NCI-H1694 treated with DMSO at 0.1 percent for 48 hours (cell line): ENCODE measurements around the gene TAPT1.

Experiments used
- DNase-seq: peaks from one replicate; lab custom pipeline; 2025; lab: John Stamatoyannopoulos, UW

The TAPT1 gene

GRCh38 chr4:16245241-16245640 lies 19.0 kb upstream of the TAPT1 start:
- DNase-seq = no peak

DNA sequence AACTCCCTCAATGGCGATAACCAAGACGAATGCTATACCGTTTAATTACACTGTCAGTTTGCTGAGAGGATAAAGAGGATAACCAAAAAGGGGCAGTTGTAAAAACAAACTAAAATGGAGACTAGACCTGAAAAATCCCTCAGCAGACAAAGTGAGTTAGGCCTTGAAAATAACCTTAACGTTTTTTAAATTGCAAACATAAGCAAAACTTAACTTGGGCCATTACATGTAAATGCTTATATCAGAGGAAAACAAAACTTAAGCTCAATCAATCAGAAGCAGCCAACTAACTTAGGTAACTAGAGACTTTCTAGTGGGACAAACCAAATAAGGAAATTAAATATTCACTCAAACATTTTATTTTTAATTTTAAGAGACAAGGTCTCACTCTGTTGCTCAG lies 17.0 kb upstream of the TAPT1 start:
- no peak for DNase-seq

DNA sequence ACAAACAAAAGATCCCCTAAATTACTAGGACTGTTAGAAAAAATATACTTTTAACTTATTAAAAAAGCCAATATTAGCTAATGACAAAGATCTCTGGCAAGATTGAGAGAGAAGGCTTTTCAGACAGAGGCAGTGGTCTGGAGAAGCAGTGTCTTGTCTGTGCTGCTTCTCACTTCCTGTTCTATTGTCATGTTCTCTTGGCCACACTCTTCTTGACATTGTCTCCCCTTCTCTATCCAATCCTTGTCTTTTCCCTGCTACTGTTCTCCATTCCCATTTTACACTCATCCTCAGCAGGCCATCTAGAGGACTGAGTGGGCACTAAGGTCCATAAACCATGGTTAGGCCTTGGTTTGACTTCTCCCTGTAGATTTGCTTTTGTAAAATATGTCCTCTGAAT lies 14.0 kb upstream of the TAPT1 start:
- DNase-seq = no peak

DNA sequence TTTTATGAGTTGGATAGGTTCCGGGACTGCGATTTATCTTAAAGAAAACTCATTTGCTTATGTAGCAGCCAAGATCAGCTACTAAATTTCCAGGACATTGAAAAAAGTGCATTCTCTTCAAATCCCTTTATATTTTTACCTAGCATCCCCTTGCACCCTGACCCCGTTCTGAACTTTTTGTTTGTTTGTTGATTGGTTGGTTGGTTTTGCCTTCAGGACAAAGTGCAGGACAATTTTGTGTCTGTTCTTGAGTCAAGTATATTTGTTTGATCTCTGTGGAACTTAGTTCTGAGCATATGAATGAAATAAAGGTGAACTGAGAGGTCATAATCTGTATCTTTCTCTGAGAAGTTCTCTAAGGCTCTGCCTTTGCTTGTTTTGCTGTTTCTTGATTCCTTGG lies 12.8 kb upstream of the TAPT1 start:
- no peak for DNase-seq

- DNase-seq = no peak
Observed at GRCh38 chr4:16238327-16238726, 12.1 kb upstream of the TAPT1 start.

DNA sequence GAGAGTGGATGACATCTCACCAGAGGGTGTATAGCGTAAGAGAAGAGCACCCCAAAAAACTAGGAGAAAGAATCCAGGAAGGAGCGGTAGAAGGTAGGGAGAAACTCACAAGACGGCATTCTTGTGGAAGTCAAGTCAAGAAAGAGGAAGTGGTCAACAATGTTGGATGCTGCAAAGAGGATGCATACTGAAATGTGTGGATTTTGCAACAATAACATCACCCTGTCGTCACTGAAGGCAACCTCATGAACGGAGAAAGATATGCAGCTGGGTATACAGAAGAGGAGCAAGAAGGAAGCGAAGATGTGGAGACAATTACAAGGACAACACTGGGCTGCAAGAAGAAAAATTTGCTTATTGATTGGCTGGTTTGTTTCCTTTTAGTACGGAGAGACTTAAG lies 11.4 kb upstream of the TAPT1 start:
- no peak for DNase-seq

- DNase-seq = no peak
Observed at GRCh38 chr4:16236402-16237023, 10.2 kb upstream of the TAPT1 start.

- DNase-seq = no peak
Observed at GRCh38 chr4:16235209-16235608, 8.9 kb upstream of the TAPT1 start.

DNA sequence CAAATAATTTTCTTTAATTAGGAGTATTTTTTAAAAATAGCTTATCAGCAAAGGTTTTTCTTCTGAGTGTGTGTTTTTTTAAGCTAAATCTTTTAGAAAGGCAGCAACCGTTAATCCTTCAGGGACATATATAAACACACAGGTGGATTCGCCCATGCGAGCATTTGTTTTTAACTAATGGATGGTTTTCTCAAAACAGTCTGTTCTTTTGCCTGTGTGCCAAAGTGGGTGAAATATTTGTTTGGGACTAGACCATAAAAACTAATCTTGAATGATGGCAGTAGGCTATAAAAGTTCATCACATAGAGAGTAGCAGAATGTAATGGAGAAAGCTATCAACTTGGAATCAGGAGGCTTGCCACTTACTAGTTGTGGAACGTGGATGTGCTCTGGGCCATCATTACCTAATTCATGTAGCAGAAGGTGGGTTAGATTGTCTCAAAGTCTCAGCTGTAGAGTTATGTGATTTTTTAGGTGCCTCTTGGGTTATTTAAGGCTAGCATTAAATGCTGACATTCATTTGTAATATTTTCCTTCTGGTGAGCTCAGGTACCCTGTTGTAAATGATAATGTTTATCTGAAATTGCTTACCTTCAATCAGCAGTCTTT lies 7.4 kb upstream of the TAPT1 start:
- no peak for DNase-seq

- no peak for DNase-seq
Observed at GRCh38 chr4:16231570-16232245, 5.4 kb upstream of the TAPT1 start.

DNA sequence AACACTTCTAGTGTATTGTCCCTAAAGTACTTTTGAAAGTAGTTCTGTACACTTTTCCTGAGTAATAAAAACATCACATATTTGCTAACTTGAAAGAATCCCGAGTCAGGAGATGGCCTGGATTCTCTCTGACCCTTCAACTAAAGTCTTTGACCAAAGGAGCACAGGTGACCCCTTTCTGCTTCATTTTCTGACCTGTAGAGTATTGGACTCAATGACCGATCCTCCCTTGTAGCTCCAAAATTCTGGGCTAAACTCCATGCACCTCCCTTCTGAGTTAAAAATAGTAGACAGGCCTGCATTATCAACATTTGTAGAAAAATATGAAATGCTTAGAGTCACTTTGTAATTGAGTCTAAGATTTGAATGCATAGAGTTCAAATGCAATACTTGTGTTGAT lies 4.0 kb upstream of the TAPT1 start:
- no peak for DNase-seq

DNA sequence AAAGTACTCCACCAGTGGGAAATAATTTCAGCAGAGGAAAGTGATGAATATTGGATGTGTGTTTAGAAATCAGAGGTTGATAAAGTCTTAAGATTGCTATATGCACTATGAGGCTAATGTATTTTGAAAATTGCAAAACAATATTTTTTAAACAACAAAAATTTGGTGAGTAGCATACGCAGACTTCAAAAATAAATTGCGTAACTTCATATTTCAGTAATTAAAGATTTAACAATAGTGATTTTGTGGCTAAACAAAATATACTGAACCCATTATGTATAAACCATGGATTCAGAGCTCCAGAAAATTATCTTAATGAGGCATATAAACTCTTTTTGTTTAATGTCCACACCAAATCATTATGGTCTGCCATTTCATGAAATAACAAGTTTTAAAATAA lies 3.3 kb upstream of the TAPT1 start:
- DNase-seq = no peak

DNA sequence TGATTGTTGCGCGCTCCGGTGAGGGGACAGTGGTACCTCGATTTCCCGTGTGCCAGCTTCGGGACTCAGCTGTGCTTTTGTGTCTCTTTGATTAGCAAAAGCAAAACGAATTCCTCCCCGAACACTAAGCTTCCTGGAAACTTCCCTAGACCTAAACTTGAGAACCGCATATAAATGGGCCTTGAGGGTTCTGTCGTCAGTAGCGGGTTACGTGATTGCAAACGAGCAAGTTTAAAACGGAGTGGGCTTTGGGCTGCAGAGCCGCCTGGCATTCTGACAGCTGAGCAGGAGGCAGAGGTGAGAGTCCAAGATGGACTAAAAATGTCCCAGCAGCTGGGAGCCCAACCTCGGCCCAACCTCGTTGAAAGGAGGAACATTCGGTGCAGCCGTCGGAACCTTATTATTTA lies 1.2 kb upstream of the TAPT1 start:
- no peak for DNase-seq

GRCh38 chr4:16226816-16227461 lies 668 bp upstream of the TAPT1 start:
- no peak for DNase-seq

GRCh38 chr4:16225167-16225862 lies 956 bp downstream of the TAPT1 start:
- no peak for DNase-seq

DNA sequence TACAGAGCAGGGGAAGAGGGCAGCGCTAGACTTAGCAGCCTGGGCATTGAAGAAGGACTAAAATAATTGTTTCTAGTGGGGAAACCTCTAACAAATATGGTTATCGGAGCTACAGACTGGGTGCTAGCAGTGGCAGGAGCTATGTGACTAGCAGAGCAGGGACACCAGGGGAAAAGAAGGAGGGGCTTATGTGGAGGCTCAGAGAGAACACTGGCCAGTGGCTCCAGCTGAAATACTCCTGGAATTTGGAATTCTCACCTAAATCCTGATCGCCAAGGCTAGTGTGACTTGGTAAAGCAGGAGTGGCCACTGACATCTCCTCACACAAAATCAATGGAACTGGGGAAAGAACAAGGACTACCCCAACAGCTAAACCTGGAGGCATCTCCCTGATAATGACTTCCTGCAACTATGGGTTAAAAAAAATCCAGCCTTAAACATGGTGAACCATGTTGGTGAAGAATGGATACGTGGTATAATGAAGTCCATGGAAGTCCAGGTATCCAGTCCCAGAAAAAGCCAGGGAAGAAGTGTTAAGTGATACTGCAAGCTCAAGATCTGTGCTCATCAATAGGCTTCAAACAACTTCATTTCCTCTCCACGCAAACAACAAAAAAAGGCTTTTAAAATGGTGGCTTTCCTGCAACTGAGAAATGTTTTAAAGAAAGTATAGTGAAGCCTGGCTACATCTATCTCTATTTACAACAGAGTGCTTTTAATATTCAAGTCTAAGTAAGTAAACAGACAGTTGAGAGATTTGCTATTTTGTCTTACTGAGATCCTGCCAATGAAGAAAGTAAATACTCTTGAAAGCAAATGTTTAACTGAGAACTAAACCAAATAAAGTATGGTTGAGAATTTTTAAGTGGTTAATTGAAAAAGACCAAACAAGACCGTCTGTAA lies 1.8 kb downstream of the TAPT1 start:
- DNase-seq = no peak

DNA sequence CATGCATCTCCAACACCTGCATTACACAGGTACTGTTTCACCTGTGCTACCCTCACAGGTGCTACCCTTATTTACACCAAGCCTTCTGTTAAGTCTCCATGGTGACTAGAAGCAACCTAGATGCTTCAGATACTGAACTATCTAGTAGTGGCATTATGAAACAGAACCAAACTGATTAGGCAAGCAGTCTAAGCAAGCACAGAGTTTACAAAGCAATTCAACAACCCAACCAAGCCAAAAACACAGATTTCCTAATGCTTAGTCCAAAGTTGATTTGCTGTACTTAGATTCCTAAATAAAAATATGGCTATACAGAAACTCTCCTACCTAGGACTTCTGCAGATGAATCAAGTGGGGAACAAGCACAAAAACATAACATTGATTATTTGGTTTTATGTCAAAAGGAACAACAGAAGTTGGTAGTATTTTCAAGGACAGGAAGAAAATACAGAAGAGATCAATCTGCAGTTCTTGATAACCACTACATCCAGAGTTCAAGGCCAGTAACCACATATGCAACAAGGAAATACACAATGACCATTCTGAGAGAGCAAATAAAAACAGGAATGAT lies 3.2 kb downstream of the TAPT1 start:
- DNase-seq = no peak

DNA sequence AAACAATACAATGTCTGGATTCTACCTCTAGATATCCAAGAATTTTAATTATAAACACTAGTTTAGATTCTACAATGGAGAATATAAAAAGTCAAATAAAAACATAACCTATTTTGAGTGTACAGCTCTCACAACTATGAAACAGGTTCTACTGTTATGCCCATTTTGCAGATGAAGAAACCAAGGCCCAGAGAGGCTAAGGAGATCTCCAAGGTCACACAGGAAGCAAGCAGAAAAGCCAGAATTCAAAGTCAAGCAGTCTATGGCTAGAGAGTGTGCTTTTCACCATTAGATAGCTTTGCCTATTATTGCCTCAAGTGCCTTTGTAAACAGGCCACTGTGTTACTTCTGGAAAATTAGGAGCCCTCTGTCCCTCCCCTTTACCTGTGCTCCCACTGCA lies 7.3 kb downstream of the TAPT1 start:
- DNase-seq = no peak

GRCh38 chr4:16217300-16218051 lies 8.8 kb downstream of the TAPT1 start:
- no peak for DNase-seq

GRCh38 chr4:16213121-16213520 lies 13.2 kb downstream of the TAPT1 start:
- DNase-seq = no peak
